ENCODE measurements around the gene STOM. TPM values are rescaled to one million over a fixed set of nuclear protein-coding genes. Genes with fewer than 3 reads are reported as not detected.

The STOM gene
- total RNA-seq, 1 experiment from 2014 or later = 7.6 TPM

DNA sequence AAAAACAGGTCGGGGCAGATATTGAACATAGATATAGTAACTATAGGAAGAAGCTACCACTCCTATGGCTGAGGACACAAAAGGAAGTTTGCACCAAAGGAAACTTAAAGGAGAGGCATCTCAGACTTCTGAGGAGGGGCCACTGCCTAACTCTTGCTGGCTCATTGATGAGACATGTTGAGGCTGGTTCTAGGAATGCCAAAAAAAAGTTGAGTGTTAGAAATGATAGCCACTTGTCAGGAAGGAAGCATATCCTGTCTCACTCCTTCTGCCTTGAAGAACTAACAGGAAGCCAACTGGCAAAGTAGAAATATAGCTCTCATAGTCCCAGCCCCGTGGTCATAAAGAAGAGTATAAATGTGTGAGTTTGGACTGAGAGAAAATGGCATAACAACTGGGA is 23.3 kb upstream of the STOM start:
- Histone ChIP-seq H3K36me3 (ENCODE audit: low read depth) (no peaks in the 10 kb centered on the region), H3K9me2 (ENCODE audit: insufficient read depth) (no peaks in the 10 kb centered on the region), H2AFZ (no peak overlapping the region), H3K27me3 (ENCODE audit: insufficient read depth, low read depth) (no peaks in the 10 kb centered on the region), H3K79me2 (ENCODE audit: low read depth) (no peaks in the 10 kb centered on the region), H4K20me1 (ENCODE audit: insufficient read depth) (no peaks in the 10 kb centered on the region), H3F3A (ENCODE audit: insufficient read depth, low read depth) (no peaks in the 10 kb centered on the region), H3K9me3 (ENCODE audit: insufficient read depth, low read depth) (no peaks in the 10 kb centered on the region), H3K27ac (no peak overlapping the region), H3K4me2 (no peak overlapping the region), H3K4me1 (replicated peaks; ENCODE audit: insufficient read depth) (no peaks in the 10 kb centered on the region), H3K4me3 (no peak overlapping the region)
- no TSS peak for BruUV-seq (replicated peaks)
- TF ChIP-seq EZH2 (IDR thresholded peaks at IDR 0.05; ENCODE audit: low read depth) (no peak), CTCF (conservative IDR thresholded peaks at IDR 0.05) (no peak)
- no peak for DNase-seq
- intact Hi-C loops (cut with micrococcal nuclease; ENCODE audit: unreplicated experiment) = no loop called here
- ChIA-PET CTCF (interaction anchor here (0.6 to 1.4 kb wide), 4 partner anchors 73 to 286 kb away, joined by 3 to 24 read pairs (median 12); no protein-coding TSS in a partner anchor), POLR2A (ENCODE audit: unreplicated experiment) (no interaction called here)

DNA sequence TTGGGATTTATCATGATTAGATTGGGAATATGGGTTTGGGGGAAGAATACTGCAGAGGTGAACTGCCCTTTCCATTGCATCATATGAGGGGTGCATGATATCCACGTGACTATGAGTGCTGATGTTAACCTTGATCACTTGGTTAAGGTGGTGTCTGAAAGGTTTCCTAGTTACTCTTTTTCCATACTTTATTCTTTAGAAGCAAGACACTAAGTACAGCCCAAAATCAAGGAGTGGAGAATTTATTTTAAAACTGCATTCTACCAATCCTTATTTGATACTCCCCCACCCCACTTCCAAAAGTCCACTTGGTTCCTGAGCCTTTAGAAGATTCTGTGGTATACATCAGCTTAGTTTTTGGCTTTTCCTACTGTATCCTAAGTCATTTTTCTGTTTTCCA is 20.3 kb upstream of the STOM start:
- Histone ChIP-seq H3K4me2 (no peak overlapping the region), H3K9me2 (ENCODE audit: insufficient read depth) (no peaks in the 10 kb centered on the region), H3K4me3 (no peak overlapping the region), H3K9me3 (ENCODE audit: insufficient read depth, low read depth) (no peaks in the 10 kb centered on the region), H3K79me2 (ENCODE audit: low read depth) (no peaks in the 10 kb centered on the region), H3K27me3 (ENCODE audit: insufficient read depth, low read depth) (no peaks in the 10 kb centered on the region), H3K27ac (no peak overlapping the region), H3F3A (ENCODE audit: insufficient read depth, low read depth) (no peaks in the 10 kb centered on the region), H3K36me3 (ENCODE audit: low read depth) (no peaks in the 10 kb centered on the region), H2AFZ (no peak overlapping the region), H4K20me1 (ENCODE audit: insufficient read depth) (no peaks in the 10 kb centered on the region), H3K4me1 (replicated peaks; ENCODE audit: insufficient read depth) (peaks cover 11% of the 10 kb centered on the region)
- no TSS peak for BruUV-seq (replicated peaks)
- no peak for TF ChIP-seq EZH2 (IDR thresholded peaks at IDR 0.05; ENCODE audit: low read depth)
- TF ChIP-seq CTCF (conservative IDR thresholded peaks at IDR 0.05) = no peak
- intact Hi-C loops (cut with micrococcal nuclease; ENCODE audit: unreplicated experiment) = no loop called here
- ChIA-PET POLR2A (ENCODE audit: unreplicated experiment) (interaction anchor here (0.7 kb wide), 1 partner anchor 179 kb away, joined by 3 read pairs; no protein-coding TSS in a partner anchor), CTCF (interaction anchor here (1.3 kb wide), 1 partner anchor 9 kb away, joined by 3 read pairs; no protein-coding TSS in a partner anchor)
- no peak for DNase-seq

GRCh38 chr9:121388140-121388905 is 18.3 kb upstream of the STOM start:
- Histone ChIP-seq H3K27ac (no peak overlapping the region), H3K79me2 (ENCODE audit: low read depth) (no peaks in the 10 kb centered on the region), H3K4me1 (replicated peaks; ENCODE audit: insufficient read depth) (peaks cover 11% of the 10 kb centered on the region), H2AFZ (no peak overlapping the region), H3K4me3 (no peak overlapping the region), H3K36me3 (ENCODE audit: low read depth) (no peaks in the 10 kb centered on the region), H3K9me2 (ENCODE audit: insufficient read depth) (no peaks in the 10 kb centered on the region), H3K27me3 (ENCODE audit: insufficient read depth, low read depth) (no peaks in the 10 kb centered on the region), H3F3A (ENCODE audit: insufficient read depth, low read depth) (no peaks in the 10 kb centered on the region), H4K20me1 (ENCODE audit: insufficient read depth) (no peaks in the 10 kb centered on the region), H3K4me2 (no peak overlapping the region), H3K9me3 (ENCODE audit: insufficient read depth, low read depth) (no peaks in the 10 kb centered on the region)
- POLR2A ChIA-PET (ENCODE audit: unreplicated experiment) = no interaction called here
- TF ChIP-seq CTCF (conservative IDR thresholded peaks at IDR 0.05) = no peak
- TF ChIP-seq EZH2 (IDR thresholded peaks at IDR 0.05; ENCODE audit: low read depth) = no peak
- DNase-seq = no peak
- intact Hi-C loops (cut with micrococcal nuclease; ENCODE audit: unreplicated experiment) = loop anchor here (5.0 kb wide), 1 partner anchor 236 kb away; no protein-coding TSS in a partner anchor
- CTCF ChIA-PET = interaction anchor here (0.6 kb wide), 1 partner anchor 12 kb away, joined by 7 read pairs; no protein-coding TSS in a partner anchor
- BruUV-seq (replicated peaks) = no TSS peak
